Left lobe of liver (tissue), 2 donors: ENCODE results near the gene ATG10. TPM values are rescaled to one million over a fixed set of nuclear protein-coding genes. Genes with fewer than 3 reads are reported as not detected.
"Not testable (repeated sequence)": the region's sequence is repeated elsewhere in the genome, so short reads cannot be mapped to it uniquely, and the experiment has no call there.

Experiments
- ATAC-seq: fragments of 200-7000 bp; cut with Tn5 transposase; one replicate; pipeline ENCODE4 v1.9.1; 2020; ENCODE audit warnings: mild to moderate bottlenecking, moderate library complexity
- DNase-seq: peaks from one replicate; pipeline ENCODE4 v3.0.0-alpha.2; 2020; ENCODE audit warnings: low spot score
- total RNA-seq: library from RNA; stranded (reverse); gene quantifications from one replicate; pipeline ENCODE4 v1.2.1, GENCODE V29; 2021
- donor health status: DM: no; HTN: no; CAD: no; lungs with moderate emphysema.
- donor health status: DM: no; HTN: yes; CAD: no.

ATG10 gene
- total RNA-seq, 1 donor from 2014 or later, result 4.3 TPM

- no peak for DNase-seq
- peak; percentile 73 for ATAC-seq
Observed at GRCh38 chr5:82109013-82109412, 137.2 kb downstream of the ATG10 start.

GRCh38 chr5:82109915-82110314 lies 138.1 kb downstream of the ATG10 start:
- not testable (repeated sequence) for DNase-seq, ATAC-seq

DNA sequence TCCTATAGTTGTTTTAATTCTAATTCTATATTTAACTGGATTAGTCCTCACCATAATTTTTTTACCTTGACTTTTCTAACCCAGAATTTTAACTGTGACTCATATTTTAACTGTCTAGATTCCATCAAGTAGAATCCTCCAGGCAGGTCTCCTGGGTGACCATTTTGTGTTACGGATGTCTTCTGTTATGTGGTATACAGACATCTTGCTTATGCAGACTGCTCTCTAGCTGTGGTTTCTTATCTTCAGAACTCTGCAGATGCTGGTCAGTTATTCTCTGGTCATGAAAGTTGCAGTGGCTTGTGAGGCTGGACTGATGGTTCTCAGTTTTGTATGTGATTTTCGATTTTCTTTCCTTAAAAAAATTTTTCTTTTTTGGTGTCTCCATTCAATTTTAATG lies 139.4 kb downstream of the ATG10 start:
- no peak for DNase-seq
- ATAC-seq, result no peak

GRCh38 chr5:82115858-82116257 lies 144.0 kb downstream of the ATG10 start:
- no peak for DNase-seq
- ATAC-seq, result no peak

DNA sequence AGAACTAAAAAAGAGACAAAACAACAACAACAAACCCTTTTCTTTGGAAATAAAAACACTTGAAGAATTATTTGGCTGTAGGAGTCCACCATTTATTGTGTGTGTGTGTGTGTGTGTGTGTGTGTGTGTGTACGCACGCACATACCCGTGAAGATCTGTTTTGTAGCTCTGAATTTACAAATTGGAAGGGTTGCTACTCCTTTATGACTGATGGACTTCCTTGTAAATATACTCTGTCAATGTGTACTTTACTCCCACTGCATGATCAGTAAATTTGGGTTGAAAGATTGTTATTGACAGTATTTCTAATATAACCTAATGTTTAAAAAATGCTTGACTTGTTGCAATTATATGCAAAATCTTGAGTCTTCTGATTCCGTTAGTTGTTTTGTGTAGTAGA lies 148.1 kb downstream of the ATG10 start:
- no peak for ATAC-seq
- no peak for DNase-seq

- DNase-seq, result no peak
Observed at GRCh38 chr5:82129723-82130285, 158.0 kb downstream of the ATG10 start.

GRCh38 chr5:82130602-82131001 lies 158.8 kb downstream of the ATG10 start:
- ATAC-seq (no peak), DNase-seq (no peak)

More at GRCh38 chr5:82129723-82130285, 158.0 kb downstream of the ATG10 start:
- no peak for ATAC-seq

- DNase-seq (no peak), ATAC-seq (no peak)
Observed at GRCh38 chr5:82137205-82137604, 165.4 kb downstream of the ATG10 start.

DNA sequence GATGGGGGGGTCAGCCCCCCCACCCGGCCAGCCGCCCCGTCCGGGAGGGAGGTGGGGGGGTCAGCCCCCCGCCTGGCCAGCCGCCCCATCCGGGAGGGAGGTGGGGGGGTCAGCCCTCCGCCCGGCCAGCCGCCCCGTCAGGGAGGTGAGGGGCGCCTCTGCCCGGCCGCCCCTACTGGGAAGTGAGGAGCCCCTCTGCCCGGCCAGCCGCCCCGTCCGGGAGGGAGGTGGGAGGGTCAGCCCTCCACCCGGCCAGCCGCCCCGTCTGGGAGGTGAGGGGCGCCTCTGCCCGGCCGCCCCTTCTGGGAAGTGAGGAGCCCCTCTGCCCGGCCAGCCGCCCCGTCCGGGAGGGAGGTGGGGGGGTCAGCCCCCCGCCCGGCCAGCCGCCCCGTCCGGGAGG lies 168.0 kb downstream of the ATG10 start:
- not testable (repeated sequence) for ATAC-seq, DNase-seq

DNA sequence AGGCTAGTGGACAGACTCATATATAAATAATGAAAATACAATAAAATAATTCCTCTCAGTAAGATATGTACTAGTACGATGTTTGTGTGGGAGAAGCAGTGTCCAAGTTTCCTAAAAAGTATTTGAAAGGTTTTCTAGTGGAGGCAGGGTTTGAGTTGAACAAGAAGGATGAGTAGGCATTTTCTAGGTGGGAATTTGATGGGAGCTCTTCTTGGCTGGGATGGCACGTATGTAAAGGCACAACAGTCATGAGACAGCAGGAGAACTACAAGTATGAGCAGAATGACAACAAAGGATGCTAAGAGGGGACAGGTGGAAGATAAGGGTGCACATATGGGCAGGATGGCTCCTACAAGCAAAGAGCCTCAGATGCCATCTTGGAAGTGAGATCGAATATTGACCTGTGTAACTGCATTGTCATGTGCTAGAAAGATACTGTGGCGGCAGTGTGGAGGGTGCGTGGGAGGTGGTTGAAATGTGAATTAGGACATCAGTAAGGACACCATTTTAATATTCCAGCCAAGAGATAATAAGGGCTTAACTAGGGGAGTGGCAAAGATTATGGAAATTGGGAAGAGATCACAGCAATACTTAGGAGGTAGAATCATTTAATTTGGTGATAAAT lies 170.5 kb downstream of the ATG10 start:
- DNase-seq (no peak), ATAC-seq (no peak)

GRCh38 chr5:82142928-82143577 lies 171.2 kb downstream of the ATG10 start:
- ATAC-seq (no peak), DNase-seq (no peak)

DNA sequence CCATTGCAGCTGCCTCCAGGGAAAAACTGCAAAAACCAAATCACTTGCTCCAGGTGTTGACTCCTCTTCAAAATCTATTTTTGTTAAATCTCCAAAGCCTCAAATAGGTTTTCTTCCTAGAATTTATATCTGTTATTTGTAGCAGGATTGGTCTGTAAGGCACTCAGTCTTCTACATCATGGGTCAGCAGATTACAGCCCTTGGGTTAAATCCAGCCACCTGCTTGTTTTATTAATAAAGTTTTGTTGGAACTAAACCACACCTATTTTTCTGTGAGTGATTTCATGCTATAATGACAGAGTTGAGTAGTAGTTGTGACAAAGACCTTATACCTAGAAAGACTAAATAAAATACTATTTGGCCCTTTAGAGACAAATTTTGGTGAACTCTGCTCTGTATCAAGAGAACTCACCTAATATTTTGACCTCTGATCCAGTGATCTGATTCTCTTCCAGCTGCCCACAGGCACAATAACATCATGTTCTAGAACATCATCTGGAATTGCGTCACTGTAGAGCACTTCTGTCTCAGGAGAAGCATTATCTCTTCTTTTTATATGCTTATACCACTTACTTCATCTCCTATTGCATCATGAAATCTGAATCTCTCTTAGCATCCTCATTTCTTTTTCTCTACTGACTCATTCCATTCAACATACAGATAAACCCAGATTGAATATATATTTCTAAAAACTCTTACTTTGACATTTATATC lies 176.2 kb downstream of the ATG10 start:
- peak; percentile 58 for DNase-seq
- ATAC-seq, result peak; percentile 84

GRCh38 chr5:82149434-82149833 lies 177.6 kb downstream of the ATG10 start:
- DNase-seq (no peak), ATAC-seq (peak; percentile 51)

DNA sequence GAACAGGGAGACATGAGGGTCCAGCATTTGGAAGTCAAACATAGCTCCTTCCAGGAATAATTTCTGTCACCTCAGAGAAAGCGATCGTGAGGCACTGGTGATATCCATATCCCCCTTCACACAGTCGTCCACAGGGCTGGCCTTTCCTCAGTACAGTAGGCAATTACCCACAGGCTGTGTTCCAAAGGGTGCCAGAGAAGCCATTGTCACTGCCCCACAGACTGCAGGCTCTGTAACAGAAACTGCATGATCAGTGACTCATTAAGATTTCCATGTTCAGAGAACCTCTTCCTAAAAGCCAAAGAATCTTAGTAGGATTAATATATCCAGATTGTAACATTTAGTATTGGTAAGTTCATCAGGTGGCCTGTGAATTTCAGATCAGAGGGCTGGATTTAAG lies 178.7 kb downstream of the ATG10 start:
- ATAC-seq, result no peak

DNA sequence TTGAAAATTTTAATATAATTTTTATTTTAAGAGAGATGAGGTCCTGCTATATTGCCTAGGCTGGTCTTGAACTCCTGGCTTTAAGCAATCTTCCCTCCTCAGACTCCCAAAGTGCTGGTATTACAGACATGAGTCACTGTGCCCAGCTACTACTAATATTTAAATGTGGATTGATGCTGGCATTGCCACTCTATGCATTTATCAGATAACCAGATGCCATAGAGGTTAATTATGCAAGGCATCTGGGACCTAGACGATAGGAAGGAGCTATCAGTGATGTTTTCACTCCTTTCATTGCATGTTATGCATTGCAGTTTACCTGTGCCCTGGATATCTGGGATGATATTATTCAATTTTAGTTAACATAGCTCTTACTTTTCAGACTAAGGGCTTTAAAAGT lies 179.4 kb downstream of the ATG10 start:
- ATAC-seq, result no peak

More for the DNA sequence above, 178.7 kb downstream of the ATG10 start:
- DNase-seq, result no peak

GRCh38 chr5:82151662-82152061 lies 179.8 kb downstream of the ATG10 start:
- ATAC-seq, result no peak
- DNase-seq, result no peak

More for the DNA sequence above, 179.4 kb downstream of the ATG10 start:
- DNase-seq, result no peak

GRCh38 chr5:82152978-82153481 lies 181.2 kb downstream of the ATG10 start:
- no peak for ATAC-seq
- DNase-seq, result peak; percentile 44

GRCh38 chr5:82154776-82155175 lies 183.0 kb downstream of the ATG10 start:
- DNase-seq (no peak), ATAC-seq (no peak)

DNA sequence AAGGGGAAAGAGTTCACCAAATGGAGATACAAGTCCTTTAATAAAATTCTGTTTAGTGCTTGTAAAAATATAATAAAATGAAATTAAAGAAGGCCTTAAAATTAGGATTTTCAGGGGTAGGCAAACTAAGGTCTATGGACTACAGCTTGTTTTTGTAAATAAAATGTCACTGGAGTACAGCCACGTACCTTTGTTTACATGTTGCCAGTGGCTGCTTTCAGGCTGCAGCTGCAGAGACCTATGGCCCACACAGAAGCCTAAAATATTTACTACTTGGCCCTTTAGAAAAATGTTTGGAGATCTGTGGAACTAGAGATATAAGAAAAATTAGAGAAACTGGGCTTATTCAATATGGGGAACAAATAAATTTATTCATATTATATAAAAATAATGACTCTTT lies 183.5 kb downstream of the ATG10 start:
- peak; percentile 82 for ATAC-seq
- no peak for DNase-seq

- DNase-seq, result no peak
- ATAC-seq, result no peak
Observed at GRCh38 chr5:82156874-82157273, 185.1 kb downstream of the ATG10 start.

DNA sequence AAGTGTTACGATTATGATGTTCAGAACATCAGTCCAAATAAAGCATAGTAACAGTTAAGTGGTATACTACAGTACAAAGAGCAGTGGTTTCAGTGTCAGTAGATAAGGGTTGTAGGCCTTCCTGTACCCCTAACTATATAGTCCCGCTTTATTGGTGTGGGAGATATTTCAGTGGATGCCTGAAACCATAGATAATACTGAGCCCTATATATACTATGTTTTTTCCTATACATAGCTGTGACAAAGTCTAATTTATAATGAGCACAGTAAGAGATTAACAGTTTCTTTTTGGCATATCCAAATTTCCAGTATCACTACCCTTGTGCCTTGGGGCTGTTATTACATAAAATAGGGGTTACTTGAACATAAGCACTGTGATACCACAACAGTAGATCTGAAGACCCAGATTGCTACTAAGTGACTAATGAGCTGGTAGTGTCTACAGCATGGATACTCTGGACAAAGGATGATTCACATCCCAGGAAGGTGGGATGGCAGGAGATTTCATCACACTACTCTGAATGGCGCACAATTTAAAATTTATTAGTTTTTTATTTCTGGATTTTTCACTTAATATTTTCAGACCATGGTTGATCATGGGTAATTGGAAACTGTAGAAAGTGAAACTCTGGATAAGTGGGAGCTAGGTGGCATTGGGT lies 187.1 kb downstream of the ATG10 start:
- ATAC-seq (no peak), DNase-seq (no peak)
